ENCODE measurements around the gene SEMA3C. TPM values are rescaled to one million over a fixed set of nuclear protein-coding genes. Genes with fewer than 3 reads are reported as not detected.
A peak's percentile ranks its signal among the peaks of the same experiment; 100 is the strongest.

Gene SEMA3C
- total RNA-seq, 2 donors from 2014 or later: 66.4 to 147 TPM

GRCh38 chr7:80790877-80791276, 128.0 kb downstream of the SEMA3C start:
- Histone ChIP-seq H3K4me1 (replicated peaks) (no peaks in the 10 kb centered on the region), H3K27ac (peak overlapping the region; percentile 6 to 13), H3K4me3 (no peak overlapping the region), H3K27me3 (replicated peaks; ENCODE audit: insufficient read depth) (no peaks in the 10 kb centered on the region), H3K36me3 (peaks cover 0 to 2% of the 10 kb centered on the region in 2 donors), H3K9me3 (no peaks in the 10 kb centered on the region)
- TF ChIP-seq POLR2AphosphoS5 (IDR thresholded peaks at IDR 0.05) (no peak), CTCF (IDR thresholded peaks at IDR 0.05) (no peak), POLR2A (IDR thresholded peaks at IDR 0.05) (no peak)
- no peak for DNase-seq (ENCODE audit: low spot score)
- intact Hi-C loops (cut with DNase I): loop anchor here (5.0 kb wide), 1 partner anchor 126 kb away; the partner anchor contains the start of gene SEMA3C
- 61% methylated on average over 4 of the region's 4 CpGs for WGBS

- WGBS: 72% methylated on average over 1 of the region's 1 CpG
- Histone ChIP-seq H3K4me1 (replicated peaks) (no peaks in the 10 kb centered on the region), H3K27me3 (replicated peaks; ENCODE audit: insufficient read depth) (no peaks in the 10 kb centered on the region), H3K27ac (no peak overlapping the region), H3K36me3 (no peaks in the 10 kb centered on the region), H3K9me3 (no peaks in the 10 kb centered on the region), H3K4me3 (no peak overlapping the region)
- DNase-seq (ENCODE audit: low spot score): no peak
- intact Hi-C loops (cut with DNase I): no loop called here
- TF ChIP-seq CTCF (IDR thresholded peaks at IDR 0.05) (no peak), POLR2AphosphoS5 (IDR thresholded peaks at IDR 0.05) (no peak), POLR2A (IDR thresholded peaks at IDR 0.05) (no peak)
Measured at GRCh38 chr7:80787721-80788120, 131.1 kb downstream of the SEMA3C start.

- H3K4me3 ChIP-seq: no peak overlapping the region
- no peak for DNase-seq (ENCODE audit: low spot score)
- 95% methylated on average over 3 of the region's 3 CpGs for WGBS
- no peaks in the 10 kb centered on the region for H3K9me3 ChIP-seq
- H3K27me3 ChIP-seq (replicated peaks; ENCODE audit: insufficient read depth): no peaks in the 10 kb centered on the region
- H3K4me1 ChIP-seq (replicated peaks): no peaks in the 10 kb centered on the region
- intact Hi-C loops (cut with DNase I): no loop called here
- no peak for TF ChIP-seq CTCF (IDR thresholded peaks at IDR 0.05)
- no peak for TF ChIP-seq POLR2A (IDR thresholded peaks at IDR 0.05)
- TF ChIP-seq POLR2AphosphoS5 (IDR thresholded peaks at IDR 0.05): no peak
- H3K36me3 ChIP-seq: no peaks in the 10 kb centered on the region
- H3K27ac ChIP-seq: no peak overlapping the region
Measured at GRCh38 chr7:80785961-80786536, 132.8 kb downstream of the SEMA3C start.

GRCh38 chr7:80785276-80785675, 133.6 kb downstream of the SEMA3C start:
- no peak overlapping the region for H3K4me3 ChIP-seq
- no peak for TF ChIP-seq POLR2AphosphoS5 (IDR thresholded peaks at IDR 0.05)
- TF ChIP-seq CTCF (IDR thresholded peaks at IDR 0.05): no peak
- no peak for TF ChIP-seq POLR2A (IDR thresholded peaks at IDR 0.05)
- no peak overlapping the region for H3K27ac ChIP-seq
- H3K27me3 ChIP-seq (replicated peaks; ENCODE audit: insufficient read depth): no peaks in the 10 kb centered on the region
- no peaks in the 10 kb centered on the region for H3K36me3 ChIP-seq
- intact Hi-C loops (cut with DNase I): no loop called here
- no peaks in the 10 kb centered on the region for H3K9me3 ChIP-seq
- no peak for DNase-seq (ENCODE audit: low spot score)
- H3K4me1 ChIP-seq (replicated peaks): peaks cover 4% of the 10 kb centered on the region

GRCh38 chr7:80783678-80784327, 135.0 kb downstream of the SEMA3C start:
- H3K27ac ChIP-seq: no peak overlapping the region
- TF ChIP-seq POLR2A (IDR thresholded peaks at IDR 0.05): no peak
- TF ChIP-seq CTCF (IDR thresholded peaks at IDR 0.05): no peak
- no peak for TF ChIP-seq POLR2AphosphoS5 (IDR thresholded peaks at IDR 0.05)
- WGBS: 37% methylated on average over 2 of the region's 2 CpGs
- H3K4me3 ChIP-seq: no peak overlapping the region
- no peaks in the 10 kb centered on the region for H3K36me3 ChIP-seq
- intact Hi-C loops (cut with DNase I): loop anchor here (5.0 kb wide), 1 partner anchor 73 kb away; no protein-coding TSS in a partner anchor
- H3K4me1 ChIP-seq (replicated peaks): peaks cover 4% of the 10 kb centered on the region
- no peak for DNase-seq (ENCODE audit: low spot score)
- H3K27me3 ChIP-seq (replicated peaks; ENCODE audit: insufficient read depth): no peaks in the 10 kb centered on the region
- no peaks in the 10 kb centered on the region for H3K9me3 ChIP-seq

All from prostate gland (tissue), 2 donors.